Pancreas (tissue), 10 donors: ENCODE results near the gene GDAP2. TPM values are rescaled to one million over a fixed set of nuclear protein-coding genes. Genes with fewer than 3 reads are reported as not detected.

Source experiments
- ATAC-seq, 4 donors: fragments of 200-7000 bp; cut with Tn5 transposase; one replicate each; pipeline versions ENCODE4 v1.8.0 to v1.9.1; 2020; ENCODE audit warnings: mild to moderate bottlenecking in 4 of 4, moderate library complexity in 4 of 4
- DNase-seq, 6 donors: peaks; one replicate each; pipeline ENCODE4 v3.0.0-alpha.2; 2020
- FAIRE-seq: peaks from 2 replicates; lab custom pipeline; 2012; peaks lifted over from hg19 to GRCh38; lab: Jason Lieb, UNC
- H3K27ac ChIP-seq, 4 donors: fragments of 200-600 bp; sonication (generic); 1 replicate in 3 of 4; 2 replicates in 1 of 4; pipeline versions ENCODE4 v1.5.0 to v1.8.0; 2020
- H3K27me3 ChIP-seq, 4 donors: fragments of 200-600 bp; one replicate each; pipeline ENCODE4 v1.8.0; 2021
- H3K36me3 ChIP-seq, 3 donors: fragments of 200-600 bp; sonication (generic) in 1 of 3; one replicate each; pipeline versions ENCODE4 v1.5.0 to v1.8.0; 2020 to 2021
- H3K4me1 ChIP-seq, 3 donors: fragments of 200-600 bp; one replicate each; pipeline ENCODE4 v1.8.0; 2021
- H3K4me3 ChIP-seq, 4 donors: fragments of 200-600 bp; sonication (generic) in 2 of 4; one replicate each; pipeline versions ENCODE4 v1.5.0 to v1.8.0; 2020 to 2021
- H3K9me3 ChIP-seq, 4 donors: fragments of 200-600 bp; one replicate each; pipeline ENCODE4 v1.8.0; 2021
- WGBS, 2 donors: extraction: QIAGEN DNeasy Blood & Tissue Kit; methylation state at CpG; one replicate each; pipeline ENCODE4 v1.1.7; 2013; 5-methylcytosine and 5-hydroxymethylcytosine counted together
- intact Hi-C, 3 donors: fragments of 100-400 bp; cut with DNase I; formaldehyde crosslinking; loops; one replicate each; pipeline versions ENCODE4 v1.11.1 to v1.14.2; 2022
- polyA plus RNA-seq, 2 donors: library from polyadenylated mRNA; stranded (reverse); fragments of 200-250 nt; gene quantifications; one replicate each; pipeline ENCODE4 v1.2.3, GENCODE V29; 2013
- total RNA-seq, 6 donors: library from RNA; stranded (reverse); fragmentation: NEBNext Ultra II Directional in 4 of 6; extraction: Animal tissue kit (Norgen Biotek cat#: 25700) in 4 of 6; gene quantifications; one replicate each; pipeline versions ENCODE4 v1.2.1 to v1.2.4, GENCODE V29; 2021 to 2023
- TF ChIP-seq, protein P1 (sequence below), 4 donors: fragments of 200-600 bp; sonication (generic) in 3 of 4; IDR thresholded peaks; one replicate each; pipeline versions ENCODE4 v1.5.0 to v1.8.0; 2021; ENCODE audit warnings: antibody characterized with exemption in 4 of 4
- donor health status: healthy with polysubstance abuse.
- donor health status: DM: no; HTN: no; CAD: no; lungs with moderate emphysema.
- donor health status: DM: no; HTN: no; CAD: no.
- donor health status: control.
- donor health status: control.
- donor health status: Bipolar disorder and iron deficiency.
- donor health status: DM: yes; HTN: yes; CAD: no.
- donor health status: DM: no; HTN: no; CAD: no.
- donor health status: DM: no; HTN: no; CAD: no.
- donor health status: DM: yes; HTN: yes; CAD: no.

The GDAP2 gene
- total and polyA plus RNA-seq, 8 donors = 2.0 to 24.1 (median 14.7) TPM

DNA sequence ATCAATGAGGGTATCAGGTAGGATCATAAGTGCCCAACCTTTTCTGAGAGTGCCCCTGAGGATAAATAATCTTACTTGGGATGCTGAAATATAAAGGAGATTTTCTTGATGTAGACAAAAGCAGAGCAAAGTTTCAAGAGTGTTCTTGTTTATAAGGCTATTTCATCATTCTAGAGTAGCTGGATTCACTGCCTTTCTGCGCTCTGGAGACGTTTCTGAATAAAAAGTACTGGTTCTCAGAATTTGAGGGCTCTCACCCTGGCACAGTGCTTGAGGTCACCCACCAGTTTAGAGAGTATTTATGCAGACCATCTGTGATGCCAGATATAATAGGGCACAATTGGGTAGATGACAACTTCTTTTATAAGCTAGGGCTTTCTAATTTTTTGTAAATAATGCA is 103.3 kb downstream of the GDAP2 start:
- no peaks in the 10 kb centered on the region for H3K9me3 ChIP-seq
- no peaks in the 10 kb centered on the region for H3K27me3 ChIP-seq
- FAIRE-seq (no peak), DNase-seq (no peak), ATAC-seq (no peak)
- WGBS, 2 donors = 20 to 68% methylated on average over 2 of the region's 2 CpGs
- no peak overlapping the region for H3K4me3 ChIP-seq
- intact Hi-C loops = no loop called here
- H3K27ac ChIP-seq = peak overlapping the region in 2 of 4 donors; percentile 29 to 40
- TF ChIP-seq, protein P1, sequence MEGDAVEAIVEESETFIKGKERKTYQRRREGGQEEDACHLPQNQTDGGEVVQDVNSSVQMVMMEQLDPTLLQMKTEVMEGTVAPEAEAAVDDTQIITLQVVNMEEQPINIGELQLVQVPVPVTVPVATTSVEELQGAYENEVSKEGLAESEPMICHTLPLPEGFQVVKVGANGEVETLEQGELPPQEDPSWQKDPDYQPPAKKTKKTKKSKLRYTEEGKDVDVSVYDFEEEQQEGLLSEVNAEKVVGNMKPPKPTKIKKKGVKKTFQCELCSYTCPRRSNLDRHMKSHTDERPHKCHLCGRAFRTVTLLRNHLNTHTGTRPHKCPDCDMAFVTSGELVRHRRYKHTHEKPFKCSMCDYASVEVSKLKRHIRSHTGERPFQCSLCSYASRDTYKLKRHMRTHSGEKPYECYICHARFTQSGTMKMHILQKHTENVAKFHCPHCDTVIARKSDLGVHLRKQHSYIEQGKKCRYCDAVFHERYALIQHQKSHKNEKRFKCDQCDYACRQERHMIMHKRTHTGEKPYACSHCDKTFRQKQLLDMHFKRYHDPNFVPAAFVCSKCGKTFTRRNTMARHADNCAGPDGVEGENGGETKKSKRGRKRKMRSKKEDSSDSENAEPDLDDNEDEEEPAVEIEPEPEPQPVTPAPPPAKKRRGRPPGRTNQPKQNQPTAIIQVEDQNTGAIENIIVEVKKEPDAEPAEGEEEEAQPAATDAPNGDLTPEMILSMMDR (IDR thresholded peaks at IDR 0.05) = no peak
- no peaks in the 10 kb centered on the region for H3K36me3 ChIP-seq
- H3K4me1 ChIP-seq = peaks cover 14 to 16% (median 16%) of the 10 kb centered on the region in 3 donors

DNA sequence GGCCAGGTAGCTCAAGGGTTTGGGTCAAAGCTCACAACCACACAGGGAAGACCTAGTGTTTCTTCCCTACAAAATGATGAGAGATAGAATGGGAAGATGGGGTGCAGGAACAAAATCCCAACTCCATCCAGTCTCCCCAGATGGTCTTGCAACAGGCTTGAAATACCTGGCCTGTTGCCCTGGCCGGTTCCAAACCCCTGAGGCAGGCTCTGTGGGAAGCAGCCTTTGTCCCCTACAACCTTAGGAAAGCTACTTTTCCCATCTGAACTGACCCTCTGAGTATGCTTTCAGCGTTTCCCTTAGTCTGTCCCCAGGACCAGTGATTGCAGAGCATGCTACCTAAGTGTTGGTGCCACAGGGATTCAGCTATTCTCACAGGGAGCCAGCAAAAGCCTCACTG is 104.0 kb downstream of the GDAP2 start:
- H3K9me3 ChIP-seq = no peaks in the 10 kb centered on the region
- no peaks in the 10 kb centered on the region for H3K36me3 ChIP-seq
- peak overlapping the region in 2 of 4 donors; percentile 40 to 50 for H3K27ac ChIP-seq
- WGBS, 2 donors = 73 to 87% methylated on average over 2 of the region's 2 CpGs
- TF ChIP-seq, protein P1 (IDR thresholded peaks at IDR 0.05) = no peak
- H3K4me3 ChIP-seq = no peak overlapping the region
- H3K4me1 ChIP-seq = peaks cover 14 to 16% (median 16%) of the 10 kb centered on the region in 3 donors
- intact Hi-C loops = no loop called here
- ATAC-seq (no peak), DNase-seq (no peak), FAIRE-seq (no peak)
- no peaks in the 10 kb centered on the region for H3K27me3 ChIP-seq

DNA sequence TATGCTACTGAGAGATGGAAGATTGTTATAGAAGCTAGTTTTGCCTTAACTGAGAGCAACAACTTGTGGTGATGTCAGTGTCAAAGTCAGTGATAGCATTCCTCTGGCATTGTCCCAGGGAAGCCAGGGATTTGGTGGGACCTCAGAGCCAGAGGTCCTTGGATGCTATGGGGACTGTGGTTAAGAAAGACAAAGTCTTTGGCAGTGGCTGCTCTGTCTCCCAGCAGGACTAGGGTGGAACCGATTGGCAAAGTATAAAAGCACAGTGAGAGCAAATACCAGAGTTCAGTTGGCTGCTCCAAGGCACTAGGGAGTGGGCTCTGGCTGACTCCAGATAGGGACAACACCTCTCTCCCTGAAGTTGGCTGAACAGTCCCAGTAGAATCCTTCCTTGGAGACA is 104.8 kb downstream of the GDAP2 start:
- DNase-seq (no peak), FAIRE-seq (no peak), ATAC-seq (peak in 3 of 4 donors; percentile 6 to 40 (median 18))
- WGBS, 2 donors = 13 to 32% methylated on average over 1 of the region's 1 CpG
- peaks cover 14 to 16% (median 16%) of the 10 kb centered on the region in 3 donors for H3K4me1 ChIP-seq
- H3K4me3 ChIP-seq = no peak overlapping the region
- no peaks in the 10 kb centered on the region for H3K36me3 ChIP-seq
- H3K27me3 ChIP-seq = no peaks in the 10 kb centered on the region
- peak overlapping the region in 2 of 4 donors; percentile 40 to 50 for H3K27ac ChIP-seq
- intact Hi-C loops = no loop called here
- TF ChIP-seq, protein P1 (IDR thresholded peaks at IDR 0.05) = no peak
- H3K9me3 ChIP-seq = no peaks in the 10 kb centered on the region

DNA sequence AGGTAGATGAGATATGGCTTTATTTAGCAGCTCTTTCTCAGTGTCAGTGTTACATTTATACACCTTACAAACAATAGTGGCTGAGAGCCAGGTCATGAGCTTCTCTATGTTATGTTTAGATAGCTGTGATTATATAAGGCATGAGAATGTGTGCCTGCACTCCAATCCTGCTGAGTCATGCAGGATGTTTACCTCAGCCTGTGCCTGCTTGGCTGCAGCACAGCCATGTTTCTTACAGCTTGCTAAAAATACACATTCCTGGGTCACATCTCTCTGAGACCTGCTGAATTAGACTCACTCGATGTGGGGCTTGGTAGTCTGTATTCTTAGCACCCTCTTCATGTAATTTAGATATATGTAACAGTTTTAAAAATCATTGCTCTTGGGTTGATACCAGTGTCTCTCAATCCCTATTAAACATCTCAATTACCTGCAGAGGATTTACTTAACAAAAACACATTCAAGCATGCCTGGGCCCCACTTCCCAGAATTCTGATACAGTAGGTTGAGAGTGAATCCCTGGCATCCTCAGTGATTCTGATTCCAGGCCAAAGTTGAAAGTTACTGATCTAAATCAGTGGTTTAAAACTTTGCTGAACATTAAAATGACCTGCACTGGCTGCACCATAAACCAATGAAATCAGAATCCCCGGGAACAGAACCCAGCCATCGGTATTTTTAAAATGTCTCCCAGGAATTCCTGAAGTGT is 107.5 kb downstream of the GDAP2 start:
- H3K27ac ChIP-seq = peak overlapping the region in 1 of 4 donors; percentile 34
- peak in 3 of 6 donors; percentile 24 to 65 (median 59) for DNase-seq

More for the DNA sequence above, 107.5 kb downstream of the GDAP2 start:
- FAIRE-seq = no peak
- whole genome bisulfite sequencing, 2 donors = 84 to 86% methylated on average over 3 of the region's 3 CpGs
- H3K27me3 ChIP-seq = no peaks in the 10 kb centered on the region
- H3K4me1 ChIP-seq = peaks cover 11 to 16% (median 12%) of the 10 kb centered on the region in 3 donors
- TF ChIP-seq, protein P1 (IDR thresholded peaks at IDR 0.05) = no peak
- H3K36me3 ChIP-seq = no peaks in the 10 kb centered on the region
- H3K9me3 ChIP-seq = no peaks in the 10 kb centered on the region
- intact Hi-C loops = no loop called here
- ATAC-seq = peak; percentile 23 to 63 (median 32)
- no peak overlapping the region for H3K4me3 ChIP-seq
